GM21825 (cell line): Measurements from ENCODE around the gene DAPP1.

Experiments used
- ATAC-seq: cut with Tn5 transposase; IDR thresholded peaks from one replicate; pipeline ENCODE4 v1.9.1; 2021; ENCODE audit warnings: mild to moderate bottlenecking, moderate library complexity; ENCODE audit not compliant: unreplicated experiment

The DAPP1 gene

GRCh38 chr4:99853190-99853589 is 36.6 kb downstream of the DAPP1 start:
- ATAC-seq = no peak

GRCh38 chr4:99853999-99854398 is 37.4 kb downstream of the DAPP1 start:
- no peak for ATAC-seq

DNA sequence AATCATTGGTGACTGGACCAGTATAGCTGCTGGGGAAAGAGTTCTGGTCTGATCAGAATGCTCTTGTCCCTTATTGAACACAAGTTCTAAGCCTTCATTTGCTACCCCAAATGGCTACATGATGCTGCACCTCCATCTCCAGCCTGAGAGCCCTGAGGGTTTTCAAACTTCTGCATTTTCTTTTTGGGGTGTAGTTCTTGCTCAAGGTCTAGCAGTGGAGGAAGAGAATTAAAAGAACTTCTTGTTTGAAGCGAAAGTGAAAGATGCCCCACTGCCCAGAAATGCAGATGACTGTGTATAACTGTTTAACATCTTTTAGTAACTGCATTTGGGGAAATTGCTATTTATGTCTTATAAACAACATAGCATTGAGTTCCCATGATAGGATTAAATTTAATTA is 39.1 kb downstream of the DAPP1 start:
- peak; percentile 51 for ATAC-seq

DNA sequence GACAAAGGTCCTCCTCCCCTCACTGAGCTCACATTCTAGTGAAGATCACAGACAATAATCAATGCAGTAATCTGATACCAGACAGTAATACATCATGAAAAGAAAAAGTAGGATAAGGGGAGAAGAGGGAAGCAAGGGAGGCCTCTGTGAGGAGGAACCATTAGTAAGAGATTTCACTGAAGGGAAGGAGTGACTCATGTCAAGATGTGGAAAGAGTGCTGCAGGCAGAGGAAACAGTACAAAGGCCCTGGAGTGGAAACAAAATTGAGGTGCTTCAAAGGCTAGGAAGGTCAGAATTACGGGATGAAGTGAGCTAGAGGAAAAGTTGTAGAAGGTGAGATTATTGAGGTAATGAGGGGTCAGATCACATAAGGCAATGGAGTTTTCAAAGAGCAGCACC is 39.5 kb downstream of the DAPP1 start:
- no peak for ATAC-seq

DNA sequence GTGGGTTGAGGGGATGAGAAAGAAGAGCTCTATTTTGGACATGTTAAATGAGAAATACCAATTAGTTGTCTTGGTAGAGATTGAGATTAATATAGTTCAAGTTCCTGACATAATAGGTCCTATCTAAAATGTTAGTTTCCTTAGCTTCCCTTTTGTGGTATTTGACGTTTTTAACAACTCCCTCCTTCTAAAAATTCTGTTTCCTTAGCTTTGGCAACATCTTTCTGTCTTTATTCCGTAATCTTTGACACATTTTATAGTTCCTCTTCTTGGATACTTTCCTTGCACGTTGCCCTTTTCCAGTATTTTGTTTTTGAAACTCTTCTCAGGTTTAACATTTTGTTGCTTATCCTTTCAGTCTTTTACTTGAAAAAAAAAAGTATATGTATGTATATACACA is 40.7 kb downstream of the DAPP1 start:
- no peak for ATAC-seq

DNA sequence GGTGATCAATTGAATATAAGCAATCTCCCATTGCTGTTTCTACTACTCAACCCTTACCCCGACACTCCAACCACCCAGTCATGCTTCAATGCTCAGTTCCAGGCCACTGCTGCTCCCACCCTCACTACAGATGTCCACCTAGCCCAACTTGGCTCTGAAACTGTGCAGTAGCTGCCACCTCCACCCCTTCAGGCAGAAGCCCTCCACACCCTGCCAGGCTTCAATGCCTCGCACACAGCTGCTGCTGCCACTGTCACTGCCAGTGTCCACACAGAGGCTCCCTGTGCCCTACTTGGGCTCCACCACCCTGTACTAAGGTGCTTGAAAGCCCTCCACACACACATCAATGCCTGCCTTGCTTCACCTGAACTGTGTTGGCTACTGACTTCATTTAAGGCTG is 43.0 kb downstream of the DAPP1 start:
- peak; percentile 47 for ATAC-seq

- ATAC-seq = no peak
These were observed 43.9 kb downstream of the DAPP1 start for GRCh38 chr4:99860521-99860920.

GRCh38 chr4:99861120-99861905 is 44.7 kb downstream of the DAPP1 start:
- peak; percentile 56 for ATAC-seq

- no peak for ATAC-seq
These were observed 47.2 kb downstream of the DAPP1 start for GRCh38 chr4:99863804-99864203.

DNA sequence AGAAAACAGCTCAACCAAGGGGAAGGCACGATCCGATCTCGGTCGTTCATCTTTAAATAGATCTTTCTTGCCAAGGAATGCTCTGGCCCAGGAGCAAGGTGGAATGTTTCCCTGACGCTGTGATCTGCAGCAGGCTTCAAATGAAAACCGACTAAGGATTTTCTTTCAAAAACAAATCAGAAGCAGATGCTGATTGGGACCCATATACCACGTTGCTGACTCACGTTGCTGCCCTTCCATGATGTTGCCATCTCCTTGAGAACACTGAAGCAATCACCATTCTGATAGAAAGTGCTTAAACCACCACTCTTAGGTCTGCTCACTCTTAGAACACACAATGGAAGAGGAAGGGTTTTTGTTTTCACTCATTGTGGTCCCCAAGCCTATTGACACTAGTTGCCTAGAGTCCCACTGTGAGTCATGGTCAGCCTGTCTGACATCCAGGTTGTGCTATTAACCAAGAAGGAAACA is 51.5 kb downstream of the DAPP1 start:
- no peak for ATAC-seq

GRCh38 chr4:99872570-99872969 is 55.9 kb downstream of the DAPP1 start:
- ATAC-seq = no peak

- ATAC-seq = no peak
These were observed 58.4 kb downstream of the DAPP1 start for GRCh38 chr4:99875071-99875470.

DNA sequence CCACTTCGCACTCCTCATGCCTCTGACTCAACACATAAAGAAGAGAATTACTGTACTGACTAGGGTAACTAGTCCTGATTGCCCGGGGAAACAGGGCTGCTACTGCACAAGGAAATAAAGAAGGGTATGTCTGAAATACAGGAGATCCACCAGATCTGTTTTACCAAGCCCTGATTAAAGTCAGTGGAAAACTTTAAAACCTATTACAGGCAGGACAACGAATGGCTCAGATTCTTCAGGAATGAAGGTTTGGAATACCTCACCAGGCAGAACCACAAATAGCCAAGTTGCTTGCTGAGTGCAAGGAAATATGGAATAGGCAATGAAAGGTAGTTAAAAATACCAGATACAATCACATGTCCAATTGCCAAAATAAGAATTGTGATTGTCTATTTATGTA is 60.3 kb downstream of the DAPP1 start:
- ATAC-seq = no peak

- ATAC-seq = no peak
These were observed 62.0 kb downstream of the DAPP1 start for GRCh38 chr4:99878604-99879003.

- no peak for ATAC-seq
These were observed 62.8 kb downstream of the DAPP1 start for GRCh38 chr4:99879458-99879857.

- ATAC-seq = no peak
These were observed 68.5 kb downstream of the DAPP1 start for GRCh38 chr4:99885063-99885664.

DNA sequence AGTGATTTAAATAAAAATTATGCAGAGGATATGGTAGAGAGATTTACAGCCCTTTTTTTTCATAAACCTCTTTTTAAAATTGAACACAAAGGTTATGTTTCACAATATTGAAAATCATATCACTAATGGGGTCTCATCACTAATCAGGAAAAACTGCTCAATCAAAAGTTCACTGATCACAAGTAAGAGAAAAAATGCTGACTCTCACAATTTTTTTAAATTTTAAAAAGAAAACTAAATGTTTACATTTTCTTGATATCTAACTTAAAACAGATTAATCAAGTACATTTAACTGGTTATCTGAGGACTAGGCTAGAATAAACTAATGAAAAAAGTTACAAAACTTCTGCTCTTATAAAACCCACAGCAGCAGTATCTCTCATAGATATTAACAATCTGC is 69.1 kb downstream of the DAPP1 start:
- no peak for ATAC-seq

DNA sequence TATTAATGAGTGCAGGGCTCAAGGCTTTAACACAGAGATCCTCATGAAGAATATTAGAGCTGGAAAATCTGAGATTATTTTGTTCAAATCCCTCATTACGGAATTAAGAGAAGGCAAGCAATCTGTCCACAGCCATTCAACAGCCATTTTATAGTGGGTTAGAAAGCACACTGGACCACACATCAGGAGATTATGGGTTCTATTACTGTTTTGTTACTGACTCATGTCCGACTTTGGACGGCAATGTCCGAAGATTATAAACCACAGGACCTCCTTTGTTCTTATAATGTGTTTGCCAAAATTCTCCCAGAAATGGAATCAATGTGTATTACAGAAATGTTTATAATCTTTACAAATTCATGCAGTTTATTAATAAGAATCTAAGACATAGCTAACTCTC is 69.5 kb downstream of the DAPP1 start:
- ATAC-seq = no peak

DNA sequence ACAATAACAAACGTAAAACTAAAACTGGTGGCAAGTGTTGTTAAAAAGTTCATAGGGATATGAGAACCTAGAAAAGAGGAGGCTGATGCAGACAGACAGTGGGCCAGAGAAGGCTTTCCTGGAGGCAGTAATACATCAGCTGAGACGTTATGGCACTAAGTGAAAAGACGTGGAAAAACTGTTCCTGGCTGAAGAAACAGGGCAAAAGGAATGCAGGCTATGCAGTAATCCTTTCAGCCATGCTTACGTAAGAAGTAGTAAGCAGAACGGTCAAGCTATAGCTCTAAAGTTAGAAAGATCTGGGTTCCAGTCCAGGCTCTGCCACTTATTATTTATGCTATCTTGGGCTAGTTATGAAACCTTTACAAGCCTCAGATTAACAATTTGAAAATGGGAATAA is 71.2 kb downstream of the DAPP1 start:
- ATAC-seq = no peak

DNA sequence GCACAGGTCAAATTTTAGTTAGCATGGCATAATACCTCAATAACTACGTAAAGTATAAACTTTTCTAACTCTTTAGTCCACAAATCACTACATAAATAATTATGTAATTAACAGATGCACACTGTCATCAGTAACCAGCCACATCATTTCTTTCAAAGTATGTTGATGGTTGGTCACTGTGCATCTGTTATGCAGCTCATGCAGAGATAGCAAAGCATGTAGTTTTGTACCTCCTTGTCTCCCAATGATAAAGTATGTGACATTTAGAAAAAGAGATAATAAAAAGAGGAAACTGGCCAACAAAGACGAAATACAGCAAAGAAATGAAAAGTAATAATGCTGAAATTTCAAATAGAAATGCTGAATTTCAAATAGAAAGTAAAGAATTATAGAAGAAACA is 74.7 kb downstream of the DAPP1 start:
- ATAC-seq = no peak

- no peak for ATAC-seq
These were observed 76.4 kb downstream of the DAPP1 start for GRCh38 chr4:99893029-99893428.

- ATAC-seq = no peak
These were observed 77.2 kb downstream of the DAPP1 start for GRCh38 chr4:99893839-99894160.
